CD14-positive monocyte (primary cell): ENCODE results near the gene PDE9A. TPM values are rescaled to one million over a fixed set of nuclear protein-coding genes. Genes with fewer than 3 reads are reported as not detected.

ENCODE experiments used
- DNase-seq, 3 donors: peaks; one replicate each; pipeline ENCODE4 v3.0.0-alpha.2; 2011 to 2022
- H2AFZ ChIP-seq: 2 replicates; pipeline ENCODE4 v1.6.0; 2012; ENCODE audit warnings: mild to moderate bottlenecking, low read depth, low read length, inconsistent platforms; ENCODE audit not compliant: insufficient read depth, poor library complexity, severe bottlenecking
- H3K27ac ChIP-seq, 2 donors: 1 replicate in 1 of 2; 2 replicates in 1 of 2; pipeline ENCODE4 v1.5.1; 2012 to 2013; ENCODE audit warnings: low read length in 2 of 2, control low read depth in 1 of 2, inconsistent platforms in 1 of 2, low read depth in 1 of 2, mild to moderate bottlenecking in 1 of 2
- H3K27me3 ChIP-seq, 2 donors: one replicate each; pipeline versions ENCODE4 v1.6.0 to v1.6.1; 2011 to 2013; ENCODE audit warnings: low read length in 2 of 2; ENCODE audit not compliant: control insufficient read depth in 2 of 2, insufficient read depth in 2 of 2
- H3K36me3 ChIP-seq, 2 donors: replicated peaks in 1 of 2; 1 replicate in 1 of 2; 2 replicates in 1 of 2; pipeline versions ENCODE4 v1.5.1 to v1.6.1; 2012 to 2013; ENCODE audit warnings: low read length in 2 of 2, control low read depth in 1 of 2, inconsistent platforms in 1 of 2, mild to moderate bottlenecking in 1 of 2; ENCODE audit not compliant: insufficient read depth in 2 of 2, control insufficient read depth in 1 of 2
- H3K4me1 ChIP-seq, 2 donors: 1 replicate in 1 of 2; 2 replicates in 1 of 2; pipeline versions ENCODE4 v1.5.1 to v1.6.1; 2012 to 2013; ENCODE audit warnings: low read length in 2 of 2, control low read depth in 1 of 2, inconsistent platforms in 1 of 2, mild to moderate bottlenecking in 1 of 2, moderate library complexity in 1 of 2; ENCODE audit not compliant: insufficient read depth in 2 of 2, control insufficient read depth in 1 of 2
- H3K4me2 ChIP-seq: replicated peaks from 2 replicates; pipeline ENCODE3; 2012; ENCODE audit warnings: low read length, moderate library complexity, mild to moderate bottlenecking; ENCODE audit not compliant: poor library complexity, severe bottlenecking; ENCODE audit errors: extremely low read depth
- H3K4me3 ChIP-seq, 3 experiments: fragments of 200-600 bp in 1 of 3; sonication (generic) in 1 of 3; replicated peaks in 1 of 3; 1 replicate in 2 of 3; 2 replicates in 1 of 3; pipeline ENCODE4 v1.5.1; 2011 to 2013; ENCODE audit warnings: low read length in 3 of 3, mild to moderate bottlenecking in 3 of 3, control low read depth in 2 of 3, low read depth in 2 of 3, inconsistent platforms in 1 of 3, moderate library complexity in 1 of 3
- H3K79me2 ChIP-seq: 2 replicates; pipeline ENCODE4 v1.6.0; 2012; ENCODE audit warnings: mild to moderate bottlenecking, control low read depth, inconsistent platforms, low read length, moderate library complexity; ENCODE audit not compliant: insufficient read depth
- H3K9ac ChIP-seq: 2 replicates; pipeline ENCODE4 v1.6.0; 2017; ENCODE audit warnings: low read length, mild to moderate bottlenecking; ENCODE audit not compliant: insufficient read depth, poor library complexity, severe bottlenecking
- H3K9me3 ChIP-seq, 2 donors: replicated peaks in 1 of 2; 1 replicate in 1 of 2; 2 replicates in 1 of 2; pipeline versions ENCODE4 v1.5.1 to v1.6.1; 2012 to 2013; ENCODE audit warnings: low read length in 2 of 2, control low read depth in 1 of 2; ENCODE audit not compliant: control insufficient read depth in 1 of 2, insufficient read depth in 1 of 2
- H4K20me1 ChIP-seq: 2 replicates; pipeline ENCODE4 v1.6.0; 2012; ENCODE audit warnings: mild to moderate bottlenecking, low read length, control low read depth, moderate library complexity; ENCODE audit not compliant: insufficient read depth
- H3K27ac Mint-ChIP-seq, 7 donors: one replicate each; pipeline ENCODE4 v1.8.0; 2020; ENCODE audit warnings: mild to moderate bottlenecking in 7 of 7, mixed read lengths in 7 of 7, moderate library complexity in 6 of 7, inconsistent platforms in 2 of 7
- H3K27me3 Mint-ChIP-seq, 3 donors: one replicate each; pipeline ENCODE4 v1.8.0; 2021 to 2022; ENCODE audit warnings: low read depth in 3 of 3, mild to moderate bottlenecking in 3 of 3, mixed read lengths in 3 of 3, moderate library complexity in 3 of 3, inconsistent platforms in 1 of 3
- H3K36me3 Mint-ChIP-seq, 2 donors: one replicate each; pipeline ENCODE4 v1.8.0; 2020; ENCODE audit warnings: mixed read lengths in 2 of 2, inconsistent platforms in 1 of 2, mild to moderate bottlenecking in 1 of 2
- H3K4me1 Mint-ChIP-seq: one replicate; pipeline ENCODE4 v1.8.0; 2020; ENCODE audit warnings: mild to moderate bottlenecking, mixed read lengths
- H3K4me3 Mint-ChIP-seq, 2 donors: one replicate each; pipeline ENCODE4 v1.8.0; 2020; ENCODE audit warnings: mild to moderate bottlenecking in 2 of 2, mixed read lengths in 2 of 2, moderate library complexity in 1 of 2
- H3K9me3 Mint-ChIP-seq, 7 donors: one replicate each; pipeline ENCODE4 v1.8.0; 2020 to 2022; ENCODE audit warnings: mixed read lengths in 7 of 7, mild to moderate bottlenecking in 6 of 7, moderate library complexity in 6 of 7, inconsistent platforms in 2 of 7
- CTCF ChIP-seq: fragments of 200-600 bp; IDR thresholded peaks from one replicate; pipeline ENCODE4 v1.8.0; 2022; ENCODE audit warnings: antibody characterized with exemption, mild to moderate bottlenecking
- WGBS: methylation state at CpG from one replicate; pipeline ENCODE4 v1.1.5; 2013; ENCODE audit warnings: missing lambda C conversion rate; ENCODE audit not compliant: insufficient coverage; 5-methylcytosine and 5-hydroxymethylcytosine counted together
- intact Hi-C, 2 donors: fragments of 100-400 bp; cut with micrococcal nuclease; formaldehyde crosslinking; loops; one replicate each; pipeline versions ENCODE4 v1.15.0 to v1.15.1; 2023
- polyA plus RNA-seq, 3 donors: library from polyadenylated mRNA; depleted of rRNA in 1 of 3; unstranded in 2 of 3; stranded (reverse) in 1 of 3; fragments of 300-500 nt in 2 of 3; fragments of >200 nt in 1 of 3; fragmentation: Illumina TruSeq in 2 of 3; gene quantifications; 1 replicate in 2 of 3; 2 replicates in 1 of 3; pipeline ENCODE4 v1.2.3, GENCODE V29; 2012 to 2021

PDE9A gene
- polyA plus RNA-seq, 3 donors: 0.05 to 0.52 TPM; not detected in 1

GRCh38 chr21:42739061-42739931 lies 85.9 kb downstream of the PDE9A start:
- WGBS: 95% methylated on average over 17 of the region's 21 CpGs
- Histone ChIP-seq H3K4me2 (no peak overlapping the region), H3K36me3 (no peaks in the 10 kb centered on the region), H3K4me1 (peaks cover 47 to 55% of the 10 kb centered on the region in 2 donors), H3K9me3 (no peaks in the 10 kb centered on the region), H3K9ac (no peak overlapping the region), H2AFZ (no peak overlapping the region), H3K27me3 (no peaks in the 10 kb centered on the region), H3K27ac (peak overlapping the region; percentile 84 to 96), H3K4me3 (no peak overlapping the region), H4K20me1 (no peaks in the 10 kb centered on the region), H3K79me2 (no peaks in the 10 kb centered on the region)
- Mint-ChIP-seq H3K9me3 (no peaks in the 10 kb centered on the region), H3K27me3 (peaks cover 0 to 5% (median 0%) of the 10 kb centered on the region in 3 donors), H3K4me1 (peaks cover 50% of the 10 kb centered on the region), H3K4me3 (no peak overlapping the region), H3K27ac (peak overlapping the region in 6 of 7 donors; percentile 68 to 100 (median 99)), H3K36me3 (peaks cover 0 to 3% of the 10 kb centered on the region in 2 donors)
- no peak for DNase-seq
- no peak for TF ChIP-seq CTCF
- intact Hi-C loops: no loop called here

GRCh38 chr21:42740405-42740909 lies 87.0 kb downstream of the PDE9A start:
- Histone ChIP-seq H3K27ac (no peak overlapping the region), H3K4me1 (peaks cover 39 to 54% of the 10 kb centered on the region in 2 donors), H3K9me3 (no peaks in the 10 kb centered on the region), H3K9ac (no peak overlapping the region), H4K20me1 (no peaks in the 10 kb centered on the region), H3K27me3 (no peaks in the 10 kb centered on the region), H2AFZ (no peak overlapping the region), H3K36me3 (no peaks in the 10 kb centered on the region), H3K4me2 (no peak overlapping the region), H3K4me3 (no peak overlapping the region), H3K79me2 (no peaks in the 10 kb centered on the region)
- DNase-seq: no peak
- H3K9me3 Mint-ChIP-seq: no peaks in the 10 kb centered on the region
- H3K27me3 Mint-ChIP-seq: peaks cover 0 to 6% (median 0%) of the 10 kb centered on the region in 3 donors
- H3K4me1 Mint-ChIP-seq: peaks cover 43% of the 10 kb centered on the region
- intact Hi-C loops: no loop called here
- H3K27ac Mint-ChIP-seq: no peak overlapping the region
- WGBS: 89% methylated on average over 1 of the region's 1 CpG
- peaks cover 0 to 3% of the 10 kb centered on the region in 2 donors for H3K36me3 Mint-ChIP-seq
- H3K4me3 Mint-ChIP-seq: no peak overlapping the region
- TF ChIP-seq CTCF: no peak
